GM23248 (cell line): ENCODE measurements around the gene WWOX. TPM values are rescaled to one million over a fixed set of nuclear protein-coding genes. Genes with fewer than 3 reads are reported as not detected.

Experiments used
- DNase-seq: peaks from one replicate; pipeline ENCODE4 v3.0.0-alpha.2; 2015
- H2AFZ ChIP-seq: fragments of 200-600 bp; sonication (generic); 2 replicates; pipeline ENCODE4 v1.6.1; 2016; ENCODE audit warnings: antibody characterized with exemption
- H3F3A ChIP-seq: fragments of 200-600 bp; sonication (generic); 2 replicates; pipeline ENCODE4 v1.6.1; 2016; ENCODE audit warnings: mild to moderate bottlenecking, antibody characterized with exemption, mixed run types; ENCODE audit not compliant: insufficient read depth
- H3K27ac ChIP-seq: fragments of 200-600 bp; sonication (generic); 2 replicates; pipeline ENCODE4 v1.5.1; 2016; ENCODE audit warnings: mild to moderate bottlenecking
- H3K27me3 ChIP-seq: fragments of 200-600 bp; sonication (generic); replicated peaks from 2 replicates; pipeline ENCODE4 v1.6.1; 2016; ENCODE audit warnings: mild to moderate bottlenecking; ENCODE audit not compliant: insufficient read depth
- H3K36me3 ChIP-seq: fragments of 200-600 bp; sonication (generic); 2 replicates; pipeline ENCODE4 v1.6.1; 2016; ENCODE audit warnings: low read depth, mild to moderate bottlenecking
- H3K4me1 ChIP-seq: fragments of 200-600 bp; sonication (generic); 2 replicates; pipeline ENCODE4 v1.6.1; 2016; ENCODE audit warnings: mild to moderate bottlenecking; ENCODE audit not compliant: insufficient read depth
- H3K4me2 ChIP-seq: fragments of 200-600 bp; sonication (generic); one replicate; pipeline ENCODE4 v1.6.1; 2016; ENCODE audit warnings: mild to moderate bottlenecking; ENCODE audit not compliant: unreplicated experiment
- H3K4me3 ChIP-seq: fragments of 200-600 bp; sonication (generic); 2 replicates; pipeline ENCODE4 v1.5.1; 2016; ENCODE audit warnings: mild to moderate bottlenecking
- H3K79me2 ChIP-seq: fragments of 200-600 bp; sonication (generic); 2 replicates; pipeline ENCODE4 v1.6.1; 2016; ENCODE audit warnings: mild to moderate bottlenecking; ENCODE audit not compliant: insufficient read depth
- H3K9ac ChIP-seq: fragments of 200-600 bp; sonication (generic); 2 replicates; pipeline ENCODE4 v1.6.1; 2016; ENCODE audit warnings: mild to moderate bottlenecking
- H3K9me2 ChIP-seq: fragments of 200-600 bp; sonication (generic); 2 replicates; pipeline ENCODE4 v1.6.1; 2016; ENCODE audit warnings: mixed run types, mild to moderate bottlenecking, moderate library complexity; ENCODE audit not compliant: insufficient read depth
- H3K9me3 ChIP-seq: fragments of 200-600 bp; sonication (generic); one replicate; pipeline ENCODE4 v1.6.1; 2017; ENCODE audit warnings: low read depth
- H4K20me1 ChIP-seq: fragments of 200-600 bp; sonication (generic); 2 replicates; pipeline ENCODE4 v1.6.0; 2016; ENCODE audit not compliant: insufficient read depth
- EZH2 ChIP-seq: fragments of 200-600 bp; sonication (generic); IDR thresholded peaks from 2 replicates; pipeline ENCODE4 v1.6.1; 2018; ENCODE audit warnings: antibody characterized with exemption, mild to moderate bottlenecking; ENCODE audit not compliant: insufficient read depth, poor library complexity, severe bottlenecking
- EZH2phosphoT487 ChIP-seq: fragments of 200-600 bp; sonication (generic); IDR thresholded peaks from 2 replicates; pipeline ENCODE4 v1.6.1; 2018; ENCODE audit warnings: antibody characterized with exemption, moderate library complexity, mild to moderate bottlenecking, low read depth; ENCODE audit not compliant: insufficient read depth
- WGBS, 2 experiments: methylation state at CpG; one replicate each; pipeline ENCODE4 v1.1.6; 2015 to 2017; ENCODE audit warnings: low lambda C conversion rate in 2 of 2, low coverage in 1 of 2; ENCODE audit errors: missing lambda C conversion rate in 2 of 2; 5-methylcytosine and 5-hydroxymethylcytosine counted together
- in situ Hi-C: fragments of 300-500 bp; cut with MboI; formaldehyde crosslinking; loops from 2 replicates; pipeline ENCODE4 v1.15.0; 2020
- polyA plus RNA-seq: library from polyadenylated mRNA; unstranded; fragments of >200 nt; fragmentation: Nextera tagmentation; extraction: Ambion mirVana; gene quantifications from 2 replicates; pipeline ENCODE4 v1.2.1, GENCODE V29; 2016
- total RNA-seq: library from RNA; depleted of rRNA; stranded (reverse); fragments of >200 nt; shearing (Covaris generic); gene quantifications from 2 replicates; pipeline ENCODE4 v1.2.3, GENCODE V29; 2014

WWOX gene
- total and polyA plus RNA-seq, 2 experiments from 2014 or later, result 4.5 to 6.6 TPM

DNA sequence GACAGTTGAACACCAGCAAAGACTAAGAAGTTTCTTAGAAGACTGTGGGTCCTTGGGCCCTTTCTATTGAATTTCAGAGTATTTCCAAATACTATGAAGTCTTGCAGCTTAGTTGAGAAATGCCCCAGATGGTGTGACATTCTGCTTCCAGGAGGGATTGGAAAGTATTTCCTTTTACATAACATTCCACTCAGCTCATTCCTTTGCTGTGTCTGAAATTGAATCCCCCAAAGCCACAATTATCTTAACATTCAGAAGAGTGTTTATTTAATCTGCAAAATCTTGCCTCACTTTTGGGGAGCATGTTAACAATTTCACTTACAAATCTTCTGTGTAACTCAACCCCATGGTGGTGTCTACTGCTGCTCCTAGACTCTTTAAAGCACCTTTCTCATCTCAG lies 307.7 kb downstream of the WWOX start:
- Histone ChIP-seq H3K9me3 (no peaks in the 10 kb centered on the region), H3K4me2 (no peak overlapping the region), H3K27me3 (no peaks in the 10 kb centered on the region), H3K9ac (no peak overlapping the region), H3F3A (no peaks in the 10 kb centered on the region), H3K27ac (no peak overlapping the region), H3K4me3 (no peak overlapping the region), H3K79me2 (no peaks in the 10 kb centered on the region), H3K36me3 (no peaks in the 10 kb centered on the region), H4K20me1 (no peaks in the 10 kb centered on the region; the same call in 1 of the 2 replicates), H3K4me1 (no peaks in the 10 kb centered on the region), H2AFZ (no peak overlapping the region), H3K9me2 (no peaks in the 10 kb centered on the region)
- in situ Hi-C loops, result no loop called here
- TF ChIP-seq EZH2 (no peak), EZH2phosphoT487 (no peak)
- peak; percentile 0 for DNase-seq

- no peaks in the 10 kb centered on the region for H3K36me3 ChIP-seq
- no peak overlapping the region for H3K4me3 ChIP-seq
- H3K4me2 ChIP-seq, result no peak overlapping the region
- TF ChIP-seq EZH2, result no peak
- no peak for TF ChIP-seq EZH2phosphoT487
- H3K4me1 ChIP-seq, result no peaks in the 10 kb centered on the region
- WGBS, 2 experiments, result 46 to 48% methylated on average over 3 of the region's 3 CpGs
- no peaks in the 10 kb centered on the region for H3K79me2 ChIP-seq
- no peak overlapping the region for H2AFZ ChIP-seq
- in situ Hi-C loops, result no loop called here
- no peak overlapping the region for H3K9ac ChIP-seq
- H3F3A ChIP-seq, result no peaks in the 10 kb centered on the region
- no peaks in the 10 kb centered on the region for H3K9me3 ChIP-seq
- H4K20me1 ChIP-seq, result no peaks in the 10 kb centered on the region; the same call in 1 of the 2 replicates
- no peak for DNase-seq
- H3K9me2 ChIP-seq, result no peaks in the 10 kb centered on the region
- H3K27me3 ChIP-seq, result no peaks in the 10 kb centered on the region
- H3K27ac ChIP-seq, result no peak overlapping the region
These were observed 314.2 kb downstream of the WWOX start for GRCh38 chr16:78413651-78414050.

- DNase-seq, result no peak
- Histone ChIP-seq H3K79me2 (no peaks in the 10 kb centered on the region), H3K9ac (no peak overlapping the region), H3K4me1 (no peaks in the 10 kb centered on the region), H3K9me2 (no peaks in the 10 kb centered on the region; the same call in 1 of the 2 replicates), H4K20me1 (no peaks in the 10 kb centered on the region), H3K4me3 (no peak overlapping the region), H3K27ac (no peak overlapping the region), H2AFZ (no peak overlapping the region), H3K4me2 (no peak overlapping the region), H3K27me3 (no peaks in the 10 kb centered on the region), H3K9me3 (no peaks in the 10 kb centered on the region), H3F3A (no peaks in the 10 kb centered on the region), H3K36me3 (no peaks in the 10 kb centered on the region)
- TF ChIP-seq EZH2phosphoT487, result no peak
- no peak for TF ChIP-seq EZH2
- 44 to 53% methylated on average over 5 of the region's 5 CpGs for WGBS, 2 experiments
- in situ Hi-C loops, result no loop called here
These were observed 315.6 kb downstream of the WWOX start for GRCh38 chr16:78415013-78415412.

DNA sequence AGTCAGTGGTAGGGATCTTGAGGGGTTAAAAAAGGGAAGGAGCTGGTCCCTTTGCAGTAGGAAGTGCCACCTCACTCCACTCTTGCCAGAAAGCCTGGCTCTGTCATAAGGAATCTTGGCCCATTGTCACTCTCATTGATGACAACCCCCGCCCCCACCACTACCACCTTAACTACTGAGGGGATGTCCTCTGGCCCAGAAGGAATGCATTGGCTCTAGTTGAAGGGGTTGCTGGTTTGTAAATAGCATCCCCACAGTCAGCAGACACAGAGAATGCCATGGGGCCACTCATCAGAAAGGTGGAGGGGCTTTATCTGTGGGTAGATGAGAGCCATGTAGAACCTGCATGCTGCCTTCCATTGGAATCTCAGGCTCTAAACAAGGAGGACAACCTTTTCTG lies 316.2 kb downstream of the WWOX start:
- 25 to 36% methylated on average over 1 of the region's 1 CpG for WGBS, 2 experiments
- H3K4me1 ChIP-seq, result no peaks in the 10 kb centered on the region
- no peaks in the 10 kb centered on the region; the same call in 1 of the 2 replicates for H3K9me2 ChIP-seq
- H3K27me3 ChIP-seq, result no peaks in the 10 kb centered on the region
- no peak overlapping the region for H3K9ac ChIP-seq
- no peak for TF ChIP-seq EZH2phosphoT487
- TF ChIP-seq EZH2, result no peak
- H3F3A ChIP-seq, result no peaks in the 10 kb centered on the region
- no peaks in the 10 kb centered on the region for H3K36me3 ChIP-seq
- H4K20me1 ChIP-seq, result no peaks in the 10 kb centered on the region
- H3K27ac ChIP-seq, result no peak overlapping the region
- no peak for DNase-seq
- in situ Hi-C loops, result no loop called here
- H3K4me2 ChIP-seq, result no peak overlapping the region
- H3K4me3 ChIP-seq, result no peak overlapping the region
- H3K9me3 ChIP-seq, result no peaks in the 10 kb centered on the region
- no peak overlapping the region for H2AFZ ChIP-seq
- no peaks in the 10 kb centered on the region for H3K79me2 ChIP-seq

- H3K4me3 ChIP-seq, result no peak overlapping the region
- no peaks in the 10 kb centered on the region for H3K9me3 ChIP-seq
- no peak for DNase-seq
- no peak overlapping the region for H3K27ac ChIP-seq
- H3F3A ChIP-seq, result no peaks in the 10 kb centered on the region
- no peaks in the 10 kb centered on the region for H3K36me3 ChIP-seq
- no peak overlapping the region for H2AFZ ChIP-seq
- TF ChIP-seq EZH2 (no peak), EZH2phosphoT487 (no peak)
- H3K4me1 ChIP-seq, result no peaks in the 10 kb centered on the region
- H3K9me2 ChIP-seq, result no peaks in the 10 kb centered on the region; the same call in 1 of the 2 replicates
- H3K79me2 ChIP-seq, result no peaks in the 10 kb centered on the region
- in situ Hi-C loops, result no loop called here
- no peaks in the 10 kb centered on the region for H3K27me3 ChIP-seq
- H3K9ac ChIP-seq, result no peak overlapping the region
- no peak overlapping the region for H3K4me2 ChIP-seq
- no peaks in the 10 kb centered on the region for H4K20me1 ChIP-seq
These were observed 316.9 kb downstream of the WWOX start for GRCh38 chr16:78416400-78416799.
